Osteocyte (in vitro differentiated cells): Measurements from ENCODE around the gene FBRSL1. TPM values are rescaled to one million over a fixed set of nuclear protein-coding genes. Genes with fewer than 3 reads are reported as not detected.

ENCODE experiments used
- DNase-seq: peaks from one replicate; pipeline ENCODE4 v3.0.0; 2021; ENCODE audit warnings: mixed read lengths; ENCODE audit not compliant: unreplicated experiment; ENCODE audit errors: extremely low spot score
- H3K27ac Mint-ChIP-seq: one replicate; pipeline ENCODE4 v1.8.0; 2021; ENCODE audit warnings: mild to moderate bottlenecking, mixed read lengths; ENCODE audit not compliant: unreplicated experiment
- H3K27me3 Mint-ChIP-seq: one replicate; pipeline ENCODE4 v1.8.0; 2021; ENCODE audit warnings: mixed read lengths; ENCODE audit not compliant: unreplicated experiment
- H3K36me3 Mint-ChIP-seq: one replicate; pipeline ENCODE4 v1.8.0; 2021; ENCODE audit warnings: mixed read lengths; ENCODE audit not compliant: unreplicated experiment
- H3K4me1 Mint-ChIP-seq: one replicate; pipeline ENCODE4 v1.8.0; 2021; ENCODE audit warnings: mixed read lengths; ENCODE audit not compliant: unreplicated experiment
- H3K4me3 Mint-ChIP-seq: one replicate; pipeline ENCODE4 v1.8.0; 2021; ENCODE audit warnings: mild to moderate bottlenecking, moderate library complexity, mixed read lengths; ENCODE audit not compliant: unreplicated experiment
- H3K9me3 Mint-ChIP-seq: one replicate; pipeline ENCODE4 v1.8.0; 2021; ENCODE audit warnings: mixed read lengths; ENCODE audit not compliant: unreplicated experiment
- CTCF ChIP-seq: fragments of 200-600 bp; sonication (generic); IDR thresholded peaks from 2 replicates; pipeline ENCODE4 v1.5.0; 2021; ENCODE audit warnings: antibody characterized with exemption, mild to moderate bottlenecking, moderate library complexity
- total RNA-seq: library from RNA; stranded (reverse); gene quantifications from 2 replicates; pipeline ENCODE4 v1.2.1, GENCODE V29; 2021

The FBRSL1 gene
- total RNA-seq, 1 donor from 2014 or later: 46.2 TPM

- peak overlapping the region; percentile 65 for H3K27ac Mint-ChIP-seq
- no peak overlapping the region for H3K4me3 Mint-ChIP-seq
- no peaks in the 10 kb centered on the region for H3K36me3 Mint-ChIP-seq
- H3K9me3 Mint-ChIP-seq: no peaks in the 10 kb centered on the region
- DNase-seq: no peak
- TF ChIP-seq CTCF: no peak
- H3K4me1 Mint-ChIP-seq: peaks cover 42% of the 10 kb centered on the region
- H3K27me3 Mint-ChIP-seq: no peaks in the 10 kb centered on the region
These were observed 15.3 kb downstream of the FBRSL1 start for GRCh38 chr12:132505105-132505851.

GRCh38 chr12:132505852-132506219, 15.9 kb downstream of the FBRSL1 start:
- Mint-ChIP-seq H3K4me1 (peaks cover 38% of the 10 kb centered on the region), H3K9me3 (no peaks in the 10 kb centered on the region)

GRCh38 chr12:132506328-132507160, 16.6 kb downstream of the FBRSL1 start:
- H3K36me3 Mint-ChIP-seq: no peaks in the 10 kb centered on the region
- TF ChIP-seq CTCF: no peak
- no peaks in the 10 kb centered on the region for H3K27me3 Mint-ChIP-seq
- peaks cover 38% of the 10 kb centered on the region for H3K4me1 Mint-ChIP-seq
- peak; percentile 91 for DNase-seq
- H3K27ac Mint-ChIP-seq: peak overlapping the region; percentile 65
- no peaks in the 10 kb centered on the region for H3K9me3 Mint-ChIP-seq
- peak overlapping the region; percentile 42 for H3K4me3 Mint-ChIP-seq

More at GRCh38 chr12:132505852-132506219, 15.9 kb downstream of the FBRSL1 start:
- DNase-seq: no peak
- no peak for TF ChIP-seq CTCF
- H3K4me3 Mint-ChIP-seq: no peak overlapping the region
- H3K27me3 Mint-ChIP-seq: no peaks in the 10 kb centered on the region
- peak overlapping the region; percentile 65 for H3K27ac Mint-ChIP-seq
- H3K36me3 Mint-ChIP-seq: no peaks in the 10 kb centered on the region

GRCh38 chr12:132507161-132507538, 17.2 kb downstream of the FBRSL1 start:
- H3K27ac Mint-ChIP-seq: peak overlapping the region; percentile 65
- H3K4me3 Mint-ChIP-seq: peak overlapping the region; percentile 38

More at GRCh38 chr12:132507161-132507538, 17.2 kb downstream of the FBRSL1 start:
- TF ChIP-seq CTCF: no peak
- no peak for DNase-seq
- no peaks in the 10 kb centered on the region for H3K9me3 Mint-ChIP-seq
- no peaks in the 10 kb centered on the region for H3K36me3 Mint-ChIP-seq
- H3K27me3 Mint-ChIP-seq: no peaks in the 10 kb centered on the region
- H3K4me1 Mint-ChIP-seq: peaks cover 36% of the 10 kb centered on the region
